NOMO-1 treated with DMSO at 0.1 percent for 48 hours (cell line): ENCODE measurements around the gene UNCX.
"Not testable (repeated sequence)": the region's sequence is repeated elsewhere in the genome, so short reads cannot be mapped to it uniquely, and the experiment has no call there.

Experiments used
- DNase-seq: peaks from one replicate; lab custom pipeline; 2025; ENCODE audit not compliant: unreplicated experiment; lab: John Stamatoyannopoulos, UW

The UNCX gene

GRCh38 chr7:1255080-1255816, 22.6 kb downstream of the UNCX start:
- no peak for DNase-seq

GRCh38 chr7:1255817-1256340, 23.2 kb downstream of the UNCX start:
- DNase-seq = no peak

GRCh38 chr7:1256621-1257020, 23.9 kb downstream of the UNCX start:
- DNase-seq = no peak

- DNase-seq = no peak
These were observed 24.5 kb downstream of the UNCX start for GRCh38 chr7:1257221-1257620.

GRCh38 chr7:1257863-1258262, 25.2 kb downstream of the UNCX start:
- DNase-seq = no peak

- no peak for DNase-seq
These were observed 27.1 kb downstream of the UNCX start for GRCh38 chr7:1259621-1260243.

GRCh38 chr7:1260244-1260635, 27.6 kb downstream of the UNCX start:
- no peak for DNase-seq

- DNase-seq = not testable (repeated sequence)
These were observed 28.4 kb downstream of the UNCX start for GRCh38 chr7:1261036-1261435.

GRCh38 chr7:1262441-1262840, 29.8 kb downstream of the UNCX start:
- DNase-seq = no peak

- DNase-seq = no peak
These were observed 30.8 kb downstream of the UNCX start for GRCh38 chr7:1263391-1263951.

- no peak for DNase-seq
These were observed 31.9 kb downstream of the UNCX start for GRCh38 chr7:1264345-1265280.

- no peak for DNase-seq
These were observed 34.6 kb downstream of the UNCX start for GRCh38 chr7:1267016-1267900.

- no peak for DNase-seq
These were observed 35.6 kb downstream of the UNCX start for GRCh38 chr7:1268076-1268815.

GRCh38 chr7:1268866-1269265, 36.2 kb downstream of the UNCX start:
- no peak for DNase-seq

- no peak for DNase-seq
These were observed 36.7 kb downstream of the UNCX start for GRCh38 chr7:1269336-1269890.

- DNase-seq = no peak
These were observed 37.5 kb downstream of the UNCX start for GRCh38 chr7:1270181-1270580.

GRCh38 chr7:1271046-1271445, 38.4 kb downstream of the UNCX start:
- no peak for DNase-seq

- DNase-seq = no peak
These were observed 39.0 kb downstream of the UNCX start for GRCh38 chr7:1271656-1272055.

- not testable (repeated sequence) for DNase-seq
These were observed 39.5 kb downstream of the UNCX start for GRCh38 chr7:1272136-1272535.
